CD4-positive, alpha-beta T cell treated with Interleukin-17A for 4 hours (primary cell): ENCODE results near the gene GRID1.

ENCODE experiments used
- DNase-seq: peaks from one replicate; pipeline ENCODE4 v3.0.0-alpha.2; 2020; ENCODE audit warnings: mixed read lengths

Gene GRID1

GRCh38 chr10:86312701-86313270, 53.8 kb downstream of the GRID1 start:
- DNase-seq: no peak

- DNase-seq: no peak
Observed at GRCh38 chr10:86311906-86312305, 54.7 kb downstream of the GRID1 start.

- no peak for DNase-seq
Observed at GRCh38 chr10:86311190-86311589, 55.4 kb downstream of the GRID1 start.

GRCh38 chr10:86310702-86311101, 55.9 kb downstream of the GRID1 start:
- no peak for DNase-seq

GRCh38 chr10:86310291-86310690, 56.3 kb downstream of the GRID1 start:
- no peak for DNase-seq

GRCh38 chr10:86308056-86308455, 58.5 kb downstream of the GRID1 start:
- no peak for DNase-seq

GRCh38 chr10:86306628-86307278, 59.8 kb downstream of the GRID1 start:
- DNase-seq: no peak

GRCh38 chr10:86305521-86305920, 61.1 kb downstream of the GRID1 start:
- no peak for DNase-seq

GRCh38 chr10:86304436-86304835, 62.2 kb downstream of the GRID1 start:
- DNase-seq: no peak

GRCh38 chr10:86303626-86304025, 63.0 kb downstream of the GRID1 start:
- no peak for DNase-seq

GRCh38 chr10:86301971-86302370, 64.6 kb downstream of the GRID1 start:
- no peak for DNase-seq

- no peak for DNase-seq
Observed at GRCh38 chr10:86300931-86301830, 65.4 kb downstream of the GRID1 start.

- no peak for DNase-seq
Observed at GRCh38 chr10:86300399-86300925, 66.1 kb downstream of the GRID1 start.

GRCh38 chr10:86299562-86299961, 67.0 kb downstream of the GRID1 start:
- DNase-seq: no peak

GRCh38 chr10:86298501-86299001, 68.0 kb downstream of the GRID1 start:
- DNase-seq: no peak

- DNase-seq: no peak
Observed at GRCh38 chr10:86295791-86296190, 70.8 kb downstream of the GRID1 start.

GRCh38 chr10:86295351-86295750, 71.2 kb downstream of the GRID1 start:
- DNase-seq: no peak

- DNase-seq: no peak
Observed at GRCh38 chr10:86294346-86295265, 72.0 kb downstream of the GRID1 start.

- DNase-seq: no peak
Observed at GRCh38 chr10:86293396-86293791, 73.2 kb downstream of the GRID1 start.

GRCh38 chr10:86292462-86293395, 73.9 kb downstream of the GRID1 start:
- no peak for DNase-seq
